GM13976 (cell line): ENCODE data around the gene ZNF541.

Experiments
- DNase-seq: peaks from one replicate; pipeline ENCODE4 v3.0.0; 2012; ENCODE audit warnings: low spot score
- CTCF ChIP-seq: IDR thresholded peaks from 2 replicates; pipeline ENCODE4 v1.5.1; 2012; ENCODE audit warnings: borderline replicate concordance, mild to moderate bottlenecking; ENCODE audit not compliant: insufficient read depth; ENCODE audit errors: extremely low read depth, missing control alignments, control extremely low read depth
- in situ Hi-C: fragments of 300-500 bp; cut with MboI; formaldehyde crosslinking; loops from one replicate; pipeline ENCODE4 v1.12.0; 2022; ENCODE audit warnings: low sequenced_read_pairs, mixed read lengths, inconsistent platforms; ENCODE audit not compliant: unreplicated experiment

Gene ZNF541

GRCh38 chr19:47560999-47561398, 11.9 kb downstream of the ZNF541 start:
- TF ChIP-seq CTCF = no peak
- in situ Hi-C loops = no loop called here
- DNase-seq = no peak

DNA sequence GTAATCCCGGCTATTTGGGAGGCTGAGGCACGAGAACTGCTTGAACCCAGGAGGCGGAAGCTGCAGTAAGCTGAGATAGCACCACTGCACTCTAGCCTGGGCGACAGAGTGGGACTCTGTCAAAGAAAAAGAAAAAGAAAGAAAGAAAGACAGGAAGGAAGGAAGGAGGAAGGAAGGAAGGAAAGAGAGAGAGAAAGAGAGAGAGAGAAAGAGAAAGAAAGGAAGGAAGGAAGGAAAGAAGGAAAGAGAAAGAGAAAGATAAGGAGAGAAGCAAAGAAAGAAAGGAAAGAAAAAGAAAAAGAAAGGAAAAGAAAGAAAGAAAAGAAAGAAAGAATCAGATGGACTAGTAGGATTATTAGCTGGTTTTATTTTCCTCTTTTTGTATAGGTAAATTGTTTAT, 22.8 kb downstream of the ZNF541 start:
- in situ Hi-C loops = no loop called here
- DNase-seq = no peak
- TF ChIP-seq CTCF = no peak

GRCh38 chr19:47549261-47549862, 23.6 kb downstream of the ZNF541 start:
- no peak for DNase-seq
- TF ChIP-seq CTCF = no peak
- in situ Hi-C loops = no loop called here

- TF ChIP-seq CTCF = no peak
- in situ Hi-C loops = no loop called here
- no peak for DNase-seq
Observed at GRCh38 chr19:47547199-47547598, 25.7 kb downstream of the ZNF541 start.

- in situ Hi-C loops = no loop called here
- DNase-seq = no peak
- TF ChIP-seq CTCF = no peak
Observed at GRCh38 chr19:47545061-47545948, 27.6 kb downstream of the ZNF541 start.

DNA sequence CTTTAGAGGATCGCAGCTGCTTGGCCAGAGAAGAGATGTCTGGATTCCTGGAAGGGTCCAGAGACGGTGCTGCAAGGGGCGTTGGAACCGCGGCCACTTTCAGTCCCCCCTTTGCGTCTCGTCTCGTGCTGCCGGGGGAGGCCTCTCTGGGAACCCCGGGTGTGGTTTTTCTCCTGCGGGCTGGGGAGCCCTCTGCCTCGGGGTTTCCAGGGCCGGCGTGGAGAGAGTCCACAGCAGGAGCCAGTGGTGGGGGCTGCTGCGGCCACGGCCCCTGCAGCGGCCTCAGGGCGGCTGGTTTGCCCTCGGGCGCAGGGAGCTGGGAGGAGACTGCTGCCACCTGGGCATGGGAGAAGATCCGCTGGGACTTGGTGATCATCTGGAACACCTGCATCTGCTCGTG, 28.5 kb downstream of the ZNF541 start:
- in situ Hi-C loops = no loop called here
- no peak for TF ChIP-seq CTCF
- no peak for DNase-seq

DNA sequence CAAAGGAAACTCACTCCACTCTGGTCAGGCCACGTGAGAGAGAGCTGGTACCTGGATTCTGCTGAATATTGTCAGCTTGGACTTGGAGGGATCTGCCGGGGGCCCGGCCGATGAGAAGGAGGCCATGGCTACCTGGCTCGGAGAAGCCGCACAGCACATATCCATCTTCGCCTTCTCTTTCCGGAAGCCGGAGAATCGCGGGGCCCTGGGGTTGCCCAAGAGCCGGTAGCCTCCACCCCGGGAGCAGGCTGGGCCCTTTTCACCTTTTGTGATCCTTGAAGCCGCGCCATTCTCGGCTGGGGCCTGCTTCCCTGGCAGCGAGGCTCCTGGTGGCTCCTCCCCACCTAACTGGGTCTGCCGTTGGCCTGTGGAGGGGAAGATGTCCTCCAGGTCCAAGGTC, 28.9 kb downstream of the ZNF541 start:
- DNase-seq = no peak
- no peak for TF ChIP-seq CTCF
- in situ Hi-C loops = no loop called here
